Heart left ventricle (tissue), 13 donors: ENCODE results near the gene CXXC4.

ENCODE experiments used
- POLR2A ChIP-seq, 2 donors: fragments of 450-650 bp; IDR thresholded peaks; one replicate each; pipeline ENCODE4 v1.6.1; 2017; ENCODE audit warnings: antibody characterized with exemption in 2 of 2, mild to moderate bottlenecking in 2 of 2, moderate library complexity in 2 of 2
- TF ChIP-seq, protein P1 (sequence below), 12 donors: fragments of 200-600 bp; sonication (generic) in 4 of 12; IDR thresholded peaks; one replicate each; pipeline versions ENCODE4 v1.5.0 to v1.8.0; 2018 to 2022; ENCODE audit warnings: antibody characterized with exemption in 12 of 12, mild to moderate bottlenecking in 5 of 12
- donor health status: ischemic (EF 13 %, LVEDD 7.1; RV severe dilation, severe dysfunction).
- donor health status: DM: no; HTN: yes; CAD: no.
- donor health status: DM: no; HTN: no; CAD: no.
- donor health status: ischemic (EF 25% LVEDD 6.9; RV normal size, moderate dysfunction).
- donor health status: ischemic (EF 25% LVEDD 5.7; RV mildly dilated, moderate dysfunction).
- donor health status: ischemic (EF 35%, LVEDD 5.7; RV mildly dilated, moderate dysfunction).
- donor health status: nonischemic (EF 11% LVEDD 7.7; RV severe dilation, severe dysfunction).
- donor health status: DM: yes; HTN: yes; CAD: no.
- donor health status: PGD.
- donor health status: ischemic (EF 29% LVEDD 5.4; RV normal size, mild dysfunction).
- donor health status: nonischemic (EF 23%, LVEDD 6.1; RV moderate dilation, normal function).

DNA sequence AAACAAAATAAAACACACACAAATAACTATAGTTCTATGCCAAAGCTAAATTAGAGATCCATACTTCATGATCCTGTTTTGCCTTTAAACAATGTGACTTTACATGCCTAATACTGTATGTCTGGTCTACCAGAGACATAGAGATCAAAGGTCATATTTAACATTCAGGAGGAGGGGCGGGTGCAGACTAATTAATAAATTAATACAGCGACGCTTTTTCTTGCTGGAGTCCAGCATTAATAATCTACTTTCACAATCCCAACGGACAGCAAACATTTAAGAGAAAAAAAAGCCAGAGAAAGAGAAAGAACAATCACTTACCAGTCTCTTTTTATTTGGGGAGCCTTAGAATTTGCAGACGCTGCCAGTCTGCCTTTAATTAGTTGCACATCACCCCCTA lies 509 bp downstream of the CXXC4 start:
- TF ChIP-seq, protein P1, sequence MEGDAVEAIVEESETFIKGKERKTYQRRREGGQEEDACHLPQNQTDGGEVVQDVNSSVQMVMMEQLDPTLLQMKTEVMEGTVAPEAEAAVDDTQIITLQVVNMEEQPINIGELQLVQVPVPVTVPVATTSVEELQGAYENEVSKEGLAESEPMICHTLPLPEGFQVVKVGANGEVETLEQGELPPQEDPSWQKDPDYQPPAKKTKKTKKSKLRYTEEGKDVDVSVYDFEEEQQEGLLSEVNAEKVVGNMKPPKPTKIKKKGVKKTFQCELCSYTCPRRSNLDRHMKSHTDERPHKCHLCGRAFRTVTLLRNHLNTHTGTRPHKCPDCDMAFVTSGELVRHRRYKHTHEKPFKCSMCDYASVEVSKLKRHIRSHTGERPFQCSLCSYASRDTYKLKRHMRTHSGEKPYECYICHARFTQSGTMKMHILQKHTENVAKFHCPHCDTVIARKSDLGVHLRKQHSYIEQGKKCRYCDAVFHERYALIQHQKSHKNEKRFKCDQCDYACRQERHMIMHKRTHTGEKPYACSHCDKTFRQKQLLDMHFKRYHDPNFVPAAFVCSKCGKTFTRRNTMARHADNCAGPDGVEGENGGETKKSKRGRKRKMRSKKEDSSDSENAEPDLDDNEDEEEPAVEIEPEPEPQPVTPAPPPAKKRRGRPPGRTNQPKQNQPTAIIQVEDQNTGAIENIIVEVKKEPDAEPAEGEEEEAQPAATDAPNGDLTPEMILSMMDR (IDR thresholded peaks at IDR 0.05) = no peak
- TF ChIP-seq POLR2A (IDR thresholded peaks at IDR 0.05) = no peak
